BJ (cell line): ENCODE measurements around the gene HOXC13. TPM values are rescaled to one million over a fixed set of nuclear protein-coding genes. Genes with fewer than 3 reads are reported as not detected.

Experiments
- CTCF ChIA-PET: fragments of 350-600 bp; formaldehyde crosslinking; extraction: SDS; loops from one replicate; lab custom pipeline; 2021; ENCODE audit warnings: antibody characterized with exemption, inconsistent platforms; lab: Yijun Ruan, JAX
- POLR2A ChIA-PET: fragments of 300-600 bp; sonication (Branson Sonifier 250); formaldehyde crosslinking; extraction: SDS; loops from one replicate; lab custom pipeline; 2021; ENCODE audit warnings: antibody characterized with exemption; lab: Charles Lee
- DNase-seq: peaks from one replicate; pipeline ENCODE4 v3.0.0-alpha.2; 2011; ENCODE audit warnings: low read depth
- H3K27me3 ChIP-seq: 2 replicates; pipeline ENCODE4 v1.6.0; 2011; ENCODE audit warnings: low read length; ENCODE audit not compliant: control insufficient read depth, insufficient read depth
- H3K36me3 ChIP-seq: 2 replicates; pipeline ENCODE4 v1.5.1; 2011; ENCODE audit warnings: low read length; ENCODE audit not compliant: control insufficient read depth, insufficient read depth
- H3K4me3 ChIP-seq: 2 replicates; pipeline ENCODE4 v1.5.1; 2011; ENCODE audit warnings: low read depth, mild to moderate bottlenecking, control low read depth, low read length
- CTCF ChIP-seq: IDR thresholded peaks from 2 replicates; pipeline ENCODE4 v1.5.1; 2011; ENCODE audit warnings: low read depth, mild to moderate bottlenecking, control low read depth, inconsistent platforms, low read length, moderate library complexity; ENCODE audit not compliant: insufficient read depth
- polyA plus RNA-seq: library from polyadenylated mRNA; depleted of rRNA; stranded (reverse); fragments of >200 nt; gene quantifications from 2 replicates; pipeline ENCODE4 v1.2.3, GENCODE V29; 2011

HOXC13 gene
- polyA plus RNA-seq, 1 experiment = 1.0 TPM

GRCh38 chr12:53983568-53983949 is 44.9 kb downstream of the HOXC13 start:
- Histone ChIP-seq H3K36me3 (no peaks in the 10 kb centered on the region), H3K4me3 (peak overlapping the region; percentile 46), H3K27me3 (peaks cover 2% of the 10 kb centered on the region; the same call in 1 of the 2 replicates)
- TF ChIP-seq CTCF = no peak
- no peak for DNase-seq
- CTCF ChIA-PET = interaction anchor here (0.8 to 5.8 kb wide), 7 partner anchors 16 to 224 kb away, joined by 3 to 90 read pairs (median 10); partner anchors contain the start of genes HOXC12, HOXC5, HOXC8 and HOXC9
- POLR2A ChIA-PET = no interaction called here

GRCh38 chr12:53983950-53984572 is 45.4 kb downstream of the HOXC13 start:
- CTCF ChIA-PET = interaction anchor here (0.8 to 5.8 kb wide), 18 partner anchors 8 to 241 kb away, joined by 3 to 90 read pairs (median 6); partner anchors contain the start of genes HOXC11, HOXC12, HOXC5 and HOXC8
- POLR2A ChIA-PET = interaction anchor here (0.8 kb wide), 1 partner anchor 213 kb away, joined by 4 read pairs; no protein-coding TSS in a partner anchor
- Histone ChIP-seq H3K27me3 (peaks cover 2% of the 10 kb centered on the region; the same call in 1 of the 2 replicates), H3K36me3 (no peaks in the 10 kb centered on the region), H3K4me3 (peak overlapping the region; percentile 46)
- DNase-seq = no peak
- TF ChIP-seq CTCF = no peak

- ChIA-PET CTCF (interaction anchor here (0.5 to 5.8 kb wide), 39 partner anchors 9 to 419 kb away, joined by 3 to 90 read pairs (median 5); partner anchors contain the start of genes HOXC11, HOXC5, HOXC8 and HOXC9), POLR2A (interaction anchor here (0.5 kb wide), 1 partner anchor 210 kb away, joined by 3 read pairs; no protein-coding TSS in a partner anchor)
- TF ChIP-seq CTCF = peak; percentile 83
- H3K4me3 ChIP-seq = peak within 1 kb of the TSS; percentile 60
- no peak for DNase-seq
- H3K27me3 ChIP-seq = peaks cover 2% of the 10 kb centered on the region; the same call in 1 of the 2 replicates
- no peaks in the 10 kb centered on the region for H3K36me3 ChIP-seq
These were observed 46.5 kb downstream of the HOXC13 start, which contains the start of gene HOXC10 for GRCh38 chr12:53984901-53985691. Gene HOXC10 (plus strand): TSS chr12:53985146. CDS start chr12:53985260, 114 bp downstream.

GRCh38 chr12:53985692-53985993 is 47.0 kb downstream of the HOXC13 start:
- TF ChIP-seq CTCF = no peak
- peaks cover 2% of the 10 kb centered on the region; the same call in 1 of the 2 replicates for H3K27me3 ChIP-seq
- H3K4me3 ChIP-seq = peak overlapping the region; percentile 60
- POLR2A ChIA-PET = no interaction called here
- no peak for DNase-seq
- CTCF ChIA-PET = interaction anchor here (0.8 to 5.8 kb wide), 29 partner anchors 10 to 418 kb away, joined by 3 to 90 read pairs (median 6); partner anchors contain the start of genes HOXC5, HOXC8, HOXC9 and SMUG1
- H3K36me3 ChIP-seq = no peaks in the 10 kb centered on the region; the same call in 1 of the 2 replicates
